NCI-H82 (cell line): Measurements from ENCODE around the gene LIMS3.
"Not testable (repeated sequence)": the region's sequence is repeated elsewhere in the genome, so short reads cannot be mapped to it uniquely, and the experiment has no call there.

ENCODE experiments used
- DNase-seq: peaks from one replicate; lab custom pipeline; 2025; lab: John Stamatoyannopoulos, UW

The LIMS3 gene, protein sequence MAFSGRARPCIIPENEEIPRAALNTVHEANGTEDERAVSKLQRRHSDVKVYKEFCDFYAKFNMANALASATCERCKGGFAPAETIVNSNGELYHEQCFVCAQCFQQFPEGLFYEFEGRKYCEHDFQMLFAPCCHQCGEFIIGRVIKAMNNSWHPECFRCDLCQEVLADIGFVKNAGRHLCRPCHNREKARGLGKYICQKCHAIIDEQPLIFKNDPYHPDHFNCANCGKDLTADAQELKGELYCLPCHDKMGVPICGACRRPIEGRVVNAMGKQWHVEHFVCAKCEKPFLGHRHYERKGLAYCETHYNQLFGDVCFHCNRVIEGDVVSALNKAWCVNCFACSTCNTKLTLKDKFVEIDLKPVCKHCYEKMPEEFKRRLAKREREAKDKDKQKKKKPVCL

DNA sequence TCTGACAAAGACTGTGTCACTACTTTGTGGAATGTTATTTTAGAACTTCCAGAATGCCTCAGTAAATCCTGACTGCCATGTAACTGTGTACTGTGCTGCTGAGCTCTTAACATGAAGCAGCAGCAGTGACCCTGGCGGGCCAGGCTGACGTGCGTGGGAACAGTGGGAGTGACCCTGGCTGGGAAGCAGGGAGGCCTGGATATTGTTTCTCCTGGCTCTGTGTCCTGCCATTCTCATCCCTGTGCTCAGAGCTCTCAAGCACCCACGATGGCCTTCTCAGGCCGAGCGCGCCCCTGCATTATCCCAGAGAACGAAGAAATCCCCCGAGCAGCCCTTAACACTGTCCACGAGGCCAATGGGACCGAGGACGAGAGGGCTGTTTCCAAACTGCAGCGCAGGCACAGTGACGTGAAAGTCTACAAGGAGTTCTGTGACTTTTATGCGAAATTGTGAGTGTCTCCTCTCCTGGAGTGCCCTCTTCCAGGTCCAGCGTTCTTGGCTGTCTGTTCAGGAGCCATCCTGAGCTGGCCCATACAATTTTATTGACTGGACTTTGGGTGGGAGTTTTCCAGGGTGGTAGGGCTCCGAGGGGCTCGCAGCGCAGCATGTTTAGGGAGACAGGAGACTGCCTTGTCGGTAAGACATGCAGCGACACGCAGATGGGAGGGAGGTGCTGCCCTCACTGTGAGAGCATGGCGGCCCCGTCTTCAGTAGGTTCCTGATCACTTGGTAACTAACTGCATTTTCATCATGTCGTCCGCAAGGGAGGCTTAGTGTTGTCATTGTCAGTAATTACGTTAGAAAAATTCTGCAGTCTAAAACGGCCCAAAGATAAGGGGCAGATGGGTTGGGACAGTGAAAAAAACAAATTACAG is at the start of gene LIMS3:
Gene LIMS3 (plus strand): TSS at position 227 of the 875 bp plus-strand sequence. CDS start 41 bp downstream, at position 268.
- DNase-seq, result not testable (repeated sequence)

DNA sequence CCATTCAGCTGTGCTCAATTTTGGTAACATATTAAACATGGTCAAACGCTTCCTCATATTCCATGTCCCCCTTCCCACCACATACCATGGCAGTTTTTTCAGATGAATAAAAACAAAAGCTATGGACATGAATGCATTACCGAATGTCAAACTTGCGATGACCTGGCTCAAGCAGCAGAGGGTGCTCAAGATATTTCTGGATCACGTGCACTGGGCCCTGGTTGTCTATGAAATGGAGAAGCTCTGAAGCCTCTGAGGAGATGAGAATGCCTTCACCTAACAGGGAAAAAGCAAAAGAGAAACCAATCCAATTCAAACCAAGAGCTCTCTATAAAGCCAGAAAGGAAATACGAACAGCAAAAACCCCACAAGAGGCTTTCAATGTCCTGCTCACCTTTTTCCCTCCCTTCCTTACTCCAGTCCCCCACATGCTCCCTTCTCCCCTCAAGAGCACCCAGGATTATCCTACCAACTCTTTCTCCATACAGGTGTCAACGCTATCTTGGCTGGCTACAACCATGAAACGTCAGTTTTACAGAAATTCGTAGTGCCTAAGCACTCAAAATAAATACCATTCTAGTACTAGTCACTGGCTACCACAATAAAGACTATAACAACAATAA is 27.2 kb upstream of the LIMS3 start:
- DNase-seq, result not testable (repeated sequence)

DNA sequence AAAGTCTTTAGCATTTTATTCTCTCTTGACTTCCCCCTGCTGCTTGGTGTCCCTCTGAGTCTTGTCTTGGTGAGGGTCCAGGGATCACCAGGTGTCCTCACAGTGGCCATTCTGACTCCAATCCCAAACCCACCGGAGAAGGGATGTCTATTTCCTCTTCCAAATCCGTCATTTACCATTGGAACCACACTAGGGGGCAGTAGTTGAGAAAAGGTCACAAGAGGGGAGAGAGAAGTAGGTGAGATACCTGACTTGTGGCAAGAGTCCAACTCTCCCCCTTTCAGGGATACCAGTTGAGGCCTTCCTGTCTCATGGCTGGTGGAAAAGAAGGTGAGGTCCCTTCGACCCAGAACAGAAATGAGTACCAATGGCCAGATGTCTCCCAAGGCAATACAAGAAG is 21.9 kb upstream of the LIMS3 start:
- DNase-seq, result not testable (repeated sequence)

DNA sequence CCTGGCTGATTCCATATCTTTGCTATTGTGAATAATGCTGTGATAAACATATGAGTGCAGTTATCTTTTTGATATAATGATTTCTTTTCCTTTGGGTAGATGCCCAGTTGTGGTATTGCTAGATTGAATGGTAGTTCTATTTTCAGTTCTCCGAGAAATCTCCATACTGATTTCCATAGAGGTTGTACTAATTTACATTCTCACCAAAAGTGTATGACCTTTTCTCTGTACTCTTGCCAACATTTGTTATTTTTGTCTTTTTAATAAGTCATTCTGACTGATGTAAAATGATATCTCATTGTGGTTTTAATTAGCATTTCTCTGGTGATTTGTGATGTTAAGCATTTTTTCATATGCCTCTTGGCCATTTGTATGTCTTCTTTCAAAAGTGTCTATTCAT is 16.4 kb upstream of the LIMS3 start:
- DNase-seq, result not testable (repeated sequence)

DNA sequence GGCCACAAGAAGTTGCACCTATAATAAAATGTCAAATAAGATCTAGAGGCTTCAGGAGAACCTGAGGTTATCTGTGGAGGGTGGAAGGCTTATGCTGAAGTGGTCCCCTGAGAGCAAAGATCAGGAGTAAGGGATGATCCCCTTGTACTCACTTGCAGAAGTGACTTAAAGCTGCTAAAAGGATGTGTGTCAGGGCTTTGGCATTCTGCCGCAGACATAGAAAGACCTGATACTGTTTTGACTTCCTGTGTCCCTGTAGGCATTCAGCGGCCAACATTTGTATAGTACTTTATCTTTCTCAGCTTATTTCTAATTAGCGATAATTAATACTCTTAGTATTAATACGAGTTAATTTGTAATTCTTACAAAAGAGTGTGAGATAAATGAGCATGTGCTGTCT is 10.1 kb upstream of the LIMS3 start:
- not testable (repeated sequence) for DNase-seq

DNA sequence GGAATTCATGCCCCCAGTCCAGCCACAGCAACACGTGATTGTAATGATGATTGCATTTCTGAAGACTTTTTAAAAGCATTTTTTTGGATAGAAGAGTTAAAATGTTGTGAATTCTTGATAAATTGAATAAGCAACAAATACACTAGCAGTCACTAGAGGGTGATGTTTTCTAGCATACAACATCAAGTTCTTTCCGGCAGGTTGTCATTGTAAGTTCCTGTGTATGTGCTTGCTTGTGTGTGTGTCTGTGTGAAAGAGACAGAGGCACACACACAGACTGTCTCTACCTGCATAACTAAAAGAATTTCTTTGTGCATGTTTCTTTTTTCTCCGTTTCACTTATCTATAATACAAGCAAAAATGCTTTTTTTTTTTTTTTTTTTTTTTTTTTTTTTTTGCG is 8.6 kb upstream of the LIMS3 start:
- DNase-seq, result not testable (repeated sequence)

DNA sequence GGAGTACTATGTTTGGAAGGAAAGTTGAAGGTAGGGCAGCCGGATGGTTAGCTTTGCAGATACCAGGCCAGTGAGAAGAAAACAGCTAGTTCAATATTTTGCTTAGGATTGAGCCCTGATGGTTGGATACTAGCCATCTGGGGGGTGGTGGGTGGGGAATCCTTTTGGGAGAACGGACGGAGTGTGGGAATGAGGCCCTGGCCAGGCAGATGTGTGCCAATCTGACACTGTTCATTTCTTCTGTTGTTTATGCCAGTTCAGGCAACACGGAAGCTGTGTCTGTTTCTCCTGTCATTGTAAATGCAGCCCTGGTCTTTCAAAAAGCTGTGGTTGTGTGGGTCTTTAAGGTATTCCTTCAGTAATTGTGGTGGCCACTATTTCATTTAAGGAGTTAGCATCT is 7.5 kb upstream of the LIMS3 start:
- not testable (repeated sequence) for DNase-seq

DNA sequence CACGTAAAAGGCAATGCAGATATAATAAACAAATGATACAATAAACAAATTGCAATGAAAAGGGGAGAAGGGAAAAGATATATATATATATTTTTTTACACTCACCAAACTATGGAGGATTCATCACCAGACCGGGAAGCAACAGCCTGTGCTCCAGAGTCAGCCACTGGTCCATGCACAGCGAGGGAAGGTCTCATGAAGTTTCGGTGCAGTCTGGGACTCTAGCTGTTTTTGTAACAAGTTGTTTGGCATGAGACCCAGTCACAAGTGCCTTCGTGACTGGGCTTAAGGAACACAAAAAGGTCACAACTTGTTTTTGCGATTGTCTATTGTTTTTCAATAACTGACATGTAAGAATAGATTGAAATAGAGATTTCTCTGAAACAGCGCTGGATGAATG is 4.8 kb upstream of the LIMS3 start:
- not testable (repeated sequence) for DNase-seq

DNA sequence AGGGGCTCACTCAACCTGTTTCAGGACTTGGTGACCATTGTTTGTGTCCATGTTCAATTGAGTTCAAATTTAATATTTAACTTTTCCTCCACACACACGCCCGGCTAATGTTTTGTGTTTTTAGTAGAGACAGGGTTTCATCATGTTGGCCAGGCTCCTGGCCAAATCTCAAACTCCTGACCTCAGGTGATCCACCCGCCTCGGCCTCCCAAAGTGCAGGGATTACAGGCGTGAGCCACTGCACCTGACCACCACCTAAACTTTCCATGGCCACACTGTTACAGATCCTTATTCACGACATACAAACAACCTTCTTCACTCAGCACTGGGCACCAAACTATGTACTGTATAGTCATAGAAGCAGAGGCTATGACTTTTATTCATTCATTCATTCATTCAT is 4.3 kb upstream of the LIMS3 start:
- not testable (repeated sequence) for DNase-seq

DNA sequence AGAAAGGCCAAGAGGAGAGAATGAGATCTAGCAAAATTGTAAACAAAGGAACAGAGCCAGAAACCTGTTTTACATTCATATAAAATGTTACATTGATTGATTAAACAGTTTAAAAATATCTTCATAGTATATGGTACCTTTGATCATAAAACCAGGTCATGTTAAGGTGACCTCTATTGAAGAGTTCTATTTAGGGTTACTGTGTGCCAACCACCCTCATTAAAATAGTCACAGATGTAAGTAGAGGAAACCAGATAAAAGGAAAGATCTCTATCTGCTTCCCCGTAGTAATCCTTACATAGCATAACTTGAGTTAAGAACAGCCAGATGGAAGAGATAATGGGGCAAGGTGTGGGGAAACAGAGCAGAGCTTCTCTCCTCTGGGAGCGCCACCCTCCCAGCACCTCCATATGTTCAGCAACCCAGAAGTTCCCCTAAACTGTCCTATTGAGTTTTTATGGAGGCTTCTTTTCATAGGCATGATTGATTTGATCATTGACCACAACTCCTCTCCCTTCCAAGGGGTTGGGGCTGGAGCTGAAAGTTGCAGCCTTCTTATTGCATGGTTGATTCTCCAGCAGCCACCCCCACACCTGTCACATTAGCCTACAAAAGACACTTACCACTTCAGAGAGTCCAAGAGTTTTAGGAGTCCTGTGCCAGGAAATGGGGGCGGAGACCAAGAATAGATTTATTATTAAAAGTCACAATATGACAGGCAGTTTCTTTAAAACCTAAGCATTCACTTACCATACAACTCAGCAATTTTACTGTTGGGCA is 3.2 kb upstream of the LIMS3 start:
- not testable (repeated sequence) for DNase-seq

DNA sequence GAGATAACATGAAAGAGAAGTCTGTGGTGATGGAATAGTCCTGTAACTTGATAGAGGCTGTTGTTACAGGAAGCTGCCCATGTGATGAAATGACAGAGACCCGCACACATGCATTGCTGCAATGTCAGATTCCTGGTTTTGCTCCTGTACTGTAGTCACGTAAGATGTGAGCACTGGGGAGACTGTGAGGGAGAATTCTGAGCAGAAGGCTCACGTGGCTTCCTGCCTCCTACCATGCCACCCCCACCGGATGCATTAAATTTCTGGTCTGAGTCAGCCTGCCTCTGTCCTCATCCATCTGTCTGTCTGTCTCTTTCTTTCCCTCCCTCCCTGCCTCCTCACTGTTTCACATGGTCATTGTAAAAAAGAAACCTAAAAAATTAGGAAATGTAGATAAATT is 2.3 kb upstream of the LIMS3 start:
- DNase-seq, result not testable (repeated sequence)

DNA sequence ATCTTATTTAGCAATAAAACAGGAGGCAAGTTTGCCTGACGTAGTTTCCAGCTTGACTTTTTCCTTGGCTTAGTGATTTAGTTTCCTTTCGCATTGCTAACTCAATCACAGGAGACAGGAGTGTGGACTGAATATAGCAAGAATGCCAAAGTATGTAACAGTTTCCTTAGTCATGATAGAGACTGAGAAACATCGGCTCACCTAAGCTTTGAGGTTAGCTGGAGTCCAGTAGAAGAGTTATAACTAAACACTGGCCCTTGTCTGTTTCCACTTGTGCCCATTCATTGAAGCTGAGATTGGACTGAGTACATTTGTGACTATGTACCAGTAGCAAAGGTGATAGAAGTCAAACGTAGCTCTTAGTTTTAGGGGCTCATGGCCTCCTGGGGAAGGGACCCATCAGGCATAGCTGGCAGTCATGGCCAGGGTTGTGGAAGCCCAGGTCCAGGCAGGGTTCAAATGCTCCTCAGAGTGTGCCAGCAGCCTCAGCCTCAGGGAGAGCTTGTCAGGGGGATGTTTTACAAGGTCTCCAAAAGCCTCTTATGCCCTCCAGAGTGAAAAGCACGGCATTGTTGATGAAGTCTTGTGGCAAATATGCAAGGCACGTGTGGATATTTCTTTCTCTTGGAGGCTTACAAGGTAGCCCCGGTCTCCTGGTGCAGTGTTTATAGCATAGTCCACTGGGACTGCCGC is 573 bp upstream of the LIMS3 start:
- not testable (repeated sequence) for DNase-seq

DNA sequence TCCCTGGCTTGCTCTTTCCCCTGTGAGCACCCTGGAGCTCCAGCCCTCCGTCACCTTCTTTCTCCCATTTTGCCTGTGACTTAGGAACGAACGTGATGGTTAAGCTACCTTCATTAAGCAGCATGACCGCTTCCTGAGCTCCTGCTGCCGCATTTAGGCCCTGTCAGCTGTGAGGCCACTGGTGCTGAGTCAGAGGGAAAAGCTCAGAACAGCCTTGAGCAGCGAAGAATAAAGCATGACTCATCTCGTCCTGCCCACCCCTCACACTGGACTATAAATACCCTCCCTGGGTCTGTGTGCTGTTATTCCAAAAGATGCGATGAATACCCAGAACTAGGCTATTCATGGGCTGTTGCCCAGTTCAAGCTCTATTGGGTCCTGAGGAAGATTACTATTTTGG is 7.3 kb downstream of the LIMS3 start:
- DNase-seq, result not testable (repeated sequence)

DNA sequence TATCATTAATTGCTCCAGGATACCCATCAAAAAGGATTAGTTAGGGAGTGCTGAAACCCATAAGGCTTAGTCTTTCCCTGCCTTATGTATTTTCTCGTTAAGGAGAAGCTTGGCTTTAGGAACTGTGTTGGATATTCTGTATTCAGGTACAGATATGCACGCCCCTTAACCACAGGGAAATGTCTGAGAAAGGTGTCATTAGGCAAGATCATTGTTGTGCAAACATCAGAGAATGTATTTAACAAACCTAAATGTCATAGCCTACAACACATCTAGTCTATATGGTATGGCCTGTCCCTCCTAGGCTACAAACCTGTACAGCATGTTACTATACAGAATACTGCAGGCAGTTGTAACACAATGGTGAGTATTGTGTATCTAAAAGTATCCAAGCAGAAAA is 10.1 kb downstream of the LIMS3 start:
- DNase-seq, result not testable (repeated sequence)

DNA sequence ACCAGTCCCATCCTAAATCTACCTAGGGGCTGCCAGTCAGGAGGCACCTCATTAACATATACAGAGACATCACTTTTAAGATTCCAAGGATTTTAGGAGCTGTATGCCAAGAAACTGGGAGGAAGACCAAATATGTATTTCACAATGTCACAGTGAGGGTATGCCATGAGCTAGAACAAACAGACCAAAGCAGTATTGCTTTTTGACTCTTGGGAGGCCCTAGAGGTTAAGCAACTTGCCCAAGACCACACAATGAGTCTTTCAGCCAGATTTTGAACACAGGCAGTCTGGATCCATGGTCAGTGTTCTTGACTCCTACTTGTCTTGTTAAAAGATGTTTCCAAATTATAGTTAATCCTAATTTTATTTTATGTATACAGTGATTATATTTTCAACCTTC is 12.3 kb downstream of the LIMS3 start:
- DNase-seq, result not testable (repeated sequence)

DNA sequence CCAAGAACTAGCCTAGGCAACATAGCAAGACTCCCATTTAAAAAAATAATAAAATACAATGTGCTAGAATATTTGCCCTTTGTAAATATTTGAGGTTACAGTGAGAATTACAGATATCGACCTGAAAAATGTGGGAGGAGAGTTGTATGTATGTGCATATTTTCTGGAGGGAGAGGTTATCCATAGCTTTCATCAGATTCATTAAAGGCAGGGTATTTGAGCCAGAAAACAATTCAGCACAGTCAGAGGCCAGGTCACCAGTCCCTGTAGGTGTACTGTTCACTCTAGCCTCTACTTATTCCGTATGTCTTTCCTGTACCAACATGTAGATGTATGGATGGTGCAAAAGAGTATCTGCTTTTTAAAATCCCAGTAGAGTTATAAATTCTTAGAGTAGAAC is 15.4 kb downstream of the LIMS3 start:
- not testable (repeated sequence) for DNase-seq

DNA sequence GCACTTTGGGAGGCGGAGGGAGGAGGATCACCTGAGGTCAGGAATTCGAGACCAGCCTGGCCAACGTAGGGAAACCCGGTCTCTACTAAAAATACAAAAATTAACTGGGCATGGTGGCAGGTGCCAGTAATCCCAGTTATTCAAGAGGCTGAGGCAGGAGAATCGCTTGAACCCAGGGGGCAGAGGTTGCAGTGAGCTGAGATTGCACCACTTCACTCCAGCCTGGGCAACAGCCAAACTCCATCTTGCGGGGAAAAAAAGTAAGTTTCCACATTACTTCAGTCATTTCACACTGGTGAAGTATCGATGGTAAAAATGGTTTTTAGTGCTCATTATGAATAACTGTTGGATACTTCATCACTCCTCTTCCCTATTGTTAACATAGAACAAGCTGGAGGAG is 16.1 kb downstream of the LIMS3 start:
- not testable (repeated sequence) for DNase-seq

DNA sequence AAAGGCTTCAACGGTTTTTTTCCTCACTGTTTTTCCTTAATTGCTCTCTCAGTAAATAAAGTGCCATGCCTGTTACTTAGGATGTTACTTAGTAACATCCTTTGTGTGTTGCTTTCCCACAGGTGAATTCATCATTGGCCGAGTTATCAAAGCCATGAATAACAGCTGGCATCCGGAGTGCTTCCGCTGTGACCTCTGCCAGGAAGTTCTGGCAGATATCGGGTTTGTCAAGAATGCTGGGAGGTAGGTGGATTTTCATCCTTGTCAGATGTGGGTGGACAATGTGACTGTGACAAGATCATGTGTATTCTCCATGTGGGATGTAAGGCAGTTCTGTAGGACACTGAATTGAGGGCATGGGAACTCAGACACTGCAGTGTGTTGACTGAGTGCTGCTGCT is 17.3 kb downstream of the LIMS3 start:
- not testable (repeated sequence) for DNase-seq

DNA sequence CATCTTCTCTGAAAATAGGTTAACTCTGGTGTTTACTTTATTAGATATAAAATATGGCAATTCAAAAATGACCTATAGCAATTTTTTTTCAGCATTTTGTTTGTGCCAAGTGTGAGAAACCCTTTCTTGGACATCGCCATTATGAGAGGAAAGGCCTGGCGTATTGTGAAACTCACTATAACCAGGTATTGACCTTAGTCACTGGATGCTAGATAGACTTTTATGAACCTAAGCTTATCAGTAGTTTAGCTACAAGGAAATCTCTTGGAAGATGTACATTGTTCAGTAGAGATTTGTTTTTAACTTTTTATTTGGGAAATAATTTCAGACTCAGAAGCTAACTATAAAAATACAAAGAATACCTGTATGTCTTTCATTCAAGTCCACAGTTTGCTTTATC is 21.7 kb downstream of the LIMS3 start:
- not testable (repeated sequence) for DNase-seq

DNA sequence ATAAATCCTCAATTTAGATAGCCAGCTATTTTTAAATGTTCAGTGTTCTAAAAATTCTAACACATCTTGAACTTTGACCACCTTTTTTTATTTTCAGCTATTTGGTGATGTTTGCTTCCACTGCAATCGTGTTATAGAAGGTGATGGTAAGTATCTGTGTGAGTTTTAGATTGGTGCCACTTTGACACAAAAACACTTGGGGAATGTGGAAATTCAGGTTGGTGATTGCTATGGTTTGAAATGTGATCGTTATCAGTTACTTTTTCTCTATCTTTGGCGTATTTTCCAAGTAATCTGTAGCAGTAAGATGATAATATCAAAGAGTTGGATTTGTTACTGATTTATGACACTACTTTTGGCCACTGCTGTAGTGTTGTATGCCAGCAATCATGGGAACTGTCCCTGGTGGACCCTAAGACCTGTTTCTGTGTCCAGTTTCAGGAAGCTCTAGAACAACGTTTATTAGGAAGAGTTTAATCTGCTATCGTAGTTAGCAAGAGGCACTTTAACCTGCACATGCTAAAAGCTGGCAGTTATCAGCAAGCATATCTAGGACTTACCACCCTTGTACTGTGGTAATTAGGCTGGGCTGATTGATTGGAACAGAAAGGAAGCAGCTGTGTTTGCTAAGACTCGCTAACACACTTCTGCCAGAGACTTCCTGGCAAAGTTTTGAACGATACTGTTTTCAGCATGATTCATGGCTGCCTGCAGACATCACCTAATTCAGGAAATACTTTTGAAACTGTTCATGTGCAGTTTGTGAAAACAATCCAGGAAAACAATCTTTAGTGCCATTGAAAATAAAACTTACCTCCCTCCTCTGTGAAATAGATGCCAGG is 23.3 kb downstream of the LIMS3 start:
- DNase-seq, result not testable (repeated sequence)
